DND-41 (cell line): ENCODE measurements around the gene PCLO.

ENCODE experiments used
- ATAC-seq: fragments of 200-7000 bp; cut with Tn5 transposase; 3 replicates; pipeline ENCODE4 v1.9.1; 2021; ENCODE audit warnings: low read depth; ENCODE audit not compliant: insufficient read depth
- DNase-seq: peaks from one replicate; pipeline ENCODE4 v3.0.0-alpha.2; 2020
- H2AFZ ChIP-seq: 2 replicates; pipeline ENCODE4 v1.6.0; 2012; ENCODE audit warnings: low read depth, low read length
- H3K27ac ChIP-seq: 2 replicates; pipeline ENCODE4 v1.5.1; 2012; ENCODE audit warnings: low read length, inconsistent platforms
- H3K27me3 ChIP-seq: fragments of 200-600 bp; sonication (generic); 2 replicates; pipeline ENCODE4 v1.6.0; 2012; ENCODE audit warnings: low read length, mild to moderate bottlenecking, inconsistent platforms; ENCODE audit not compliant: insufficient read depth, poor library complexity
- H3K36me3 ChIP-seq: 2 replicates; pipeline ENCODE4 v1.5.1; 2012; ENCODE audit warnings: low read length, inconsistent platforms; ENCODE audit not compliant: insufficient read depth
- H3K4me1 ChIP-seq: 2 replicates; pipeline ENCODE4 v1.5.1; 2012; ENCODE audit warnings: mild to moderate bottlenecking, low read length; ENCODE audit not compliant: insufficient read depth
- H3K4me2 ChIP-seq: 2 replicates; pipeline ENCODE4 v1.6.0; 2012; ENCODE audit warnings: mild to moderate bottlenecking, moderate library complexity, low read length, inconsistent platforms; ENCODE audit not compliant: insufficient read depth
- H3K4me3 ChIP-seq, 2 experiments: fragments of 200-600 bp in 1 of 2; shearing (Covaris generic) in 1 of 2; 2 replicates each; pipeline ENCODE4 v1.5.1; 2012 to 2016; ENCODE audit warnings: inconsistent platforms in 2 of 2, low read length in 2 of 2, mild to moderate bottlenecking in 2 of 2, low read depth in 1 of 2, moderate library complexity in 1 of 2
- H3K79me2 ChIP-seq: 2 replicates; pipeline ENCODE4 v1.6.0; 2012; ENCODE audit warnings: low read length, inconsistent platforms; ENCODE audit not compliant: insufficient read depth
- H3K9ac ChIP-seq: 2 replicates; pipeline ENCODE4 v1.6.0; 2012; ENCODE audit warnings: low read depth, mild to moderate bottlenecking, inconsistent platforms, low read length, moderate library complexity
- H3K9me3 ChIP-seq: 2 replicates; pipeline ENCODE4 v1.5.1; 2012; ENCODE audit warnings: low read length, moderate library complexity, mild to moderate bottlenecking, inconsistent platforms; ENCODE audit not compliant: insufficient read depth, severe bottlenecking
- H4K20me1 ChIP-seq: 2 replicates; pipeline ENCODE4 v1.6.0; 2012; ENCODE audit warnings: low read length; ENCODE audit not compliant: insufficient read depth
- CTCF ChIP-seq: IDR thresholded peaks from 2 replicates; pipeline ENCODE4 v1.5.1; 2012; ENCODE audit warnings: borderline replicate concordance, low read length, moderate library complexity, mild to moderate bottlenecking; ENCODE audit not compliant: poor library complexity, severe bottlenecking; ENCODE audit errors: extremely low read depth
- EZH2 ChIP-seq: IDR thresholded peaks from 3 replicates; pipeline ENCODE4 v1.6.1; 2012; ENCODE audit warnings: borderline replicate concordance, low read depth, mild to moderate bottlenecking, moderate library complexity, low read length, inconsistent platforms; ENCODE audit not compliant: severe bottlenecking

Gene PCLO

GRCh38 chr7:83130623-83131545 lies 31.8 kb downstream of the PCLO start:
- no peaks in the 10 kb centered on the region for H3K27me3 ChIP-seq
- no peak overlapping the region for H3K4me3 ChIP-seq
- H3K9me3 ChIP-seq, result no peaks in the 10 kb centered on the region
- no peaks in the 10 kb centered on the region for H3K4me1 ChIP-seq
- H3K36me3 ChIP-seq, result no peaks in the 10 kb centered on the region
- no peak overlapping the region for H3K4me2 ChIP-seq
- no peak overlapping the region for H3K9ac ChIP-seq
- no peak overlapping the region for H3K27ac ChIP-seq
- ATAC-seq, result no peak
- no peaks in the 10 kb centered on the region for H4K20me1 ChIP-seq
- TF ChIP-seq EZH2, result no peak
- TF ChIP-seq CTCF, result no peak
- H2AFZ ChIP-seq, result no peak overlapping the region
- DNase-seq, result no peak
- H3K79me2 ChIP-seq, result no peaks in the 10 kb centered on the region

GRCh38 chr7:83130191-83130590 lies 32.5 kb downstream of the PCLO start:
- TF ChIP-seq EZH2 (no peak), CTCF (no peak)
- H3K36me3 ChIP-seq, result no peaks in the 10 kb centered on the region
- no peaks in the 10 kb centered on the region for H3K9me3 ChIP-seq
- H3K4me2 ChIP-seq, result no peak overlapping the region
- H3K27me3 ChIP-seq, result no peaks in the 10 kb centered on the region
- no peaks in the 10 kb centered on the region for H3K4me1 ChIP-seq
- H3K4me3 ChIP-seq, result no peak overlapping the region
- no peaks in the 10 kb centered on the region for H3K79me2 ChIP-seq
- no peak for DNase-seq
- no peak overlapping the region for H2AFZ ChIP-seq
- no peaks in the 10 kb centered on the region for H4K20me1 ChIP-seq
- ATAC-seq, result no peak
- no peak overlapping the region for H3K27ac ChIP-seq
- H3K9ac ChIP-seq, result no peak overlapping the region

- DNase-seq, result no peak
- H3K27ac ChIP-seq, result no peak overlapping the region
- H3K9ac ChIP-seq, result no peak overlapping the region
- H3K4me3 ChIP-seq, result no peak overlapping the region
- no peaks in the 10 kb centered on the region for H3K4me1 ChIP-seq
- H3K4me2 ChIP-seq, result no peak overlapping the region
- no peaks in the 10 kb centered on the region for H3K27me3 ChIP-seq
- H2AFZ ChIP-seq, result no peak overlapping the region
- ATAC-seq, result no peak
- no peaks in the 10 kb centered on the region for H3K79me2 ChIP-seq
- H3K36me3 ChIP-seq, result no peaks in the 10 kb centered on the region
- TF ChIP-seq CTCF (no peak), EZH2 (no peak)
- peaks cover 2% of the 10 kb centered on the region for H3K9me3 ChIP-seq
- no peaks in the 10 kb centered on the region for H4K20me1 ChIP-seq
Measured at GRCh38 chr7:83119494-83119893, 43.2 kb downstream of the PCLO start.
